HepG2 (cell line): ENCODE measurements around the gene PPP1R9B. TPM values are rescaled to one million over a fixed set of nuclear protein-coding genes. Genes with fewer than 3 reads are reported as not detected.
A peak's percentile ranks its signal among the peaks of the same experiment; 100 is the strongest.

Experiments used
- ARID3A ChIP-seq: IDR thresholded peaks from 2 replicates; pipeline ENCODE4 v1.6.1; 2012; ENCODE audit warnings: low read depth, low read length, improper control_type of control experiment
- JARID2 ChIP-seq: sonication (generic); formaldehyde crosslinking; IDR thresholded peaks from 2 replicates; pipeline ENCODE4 v1.8.1; 2023; ENCODE audit warnings: missing genetic modification reagents, inconsistent platforms; ENCODE audit not compliant: insufficient replicate concordance
- KDM2A ChIP-seq: sonication (generic); formaldehyde crosslinking; IDR thresholded peaks from 2 replicates; pipeline ENCODE4 v1.4.0; 2020; ENCODE audit warnings: low read depth, missing genetic modification reagents, borderline replicate concordance
- KMT2B ChIP-seq: IDR thresholded peaks from 2 replicates; pipeline ENCODE4 v1.6.1; 2016; ENCODE audit warnings: missing genetic modification reagents, missing compliant biosample characterization
- MXD4 ChIP-seq: IDR thresholded peaks from 2 replicates; pipeline ENCODE4 v1.6.1; 2016; ENCODE audit warnings: mild to moderate bottlenecking, missing biosample characterization, missing genetic modification reagents
- POLR2A ChIP-seq, 2 experiments: IDR thresholded peaks; 2 replicates each; pipeline ENCODE4 v1.6.1; 2011; ENCODE audit warnings: low read depth in 2 of 2, low read length in 2 of 2, mild to moderate bottlenecking in 1 of 2, moderate library complexity in 1 of 2; ENCODE audit not compliant: insufficient read depth in 1 of 2
- PPARG ChIP-seq: conservative IDR thresholded peaks from 2 replicates; pipeline ENCODE4 v1.6.1; 2016; ENCODE audit warnings: missing biosample characterization, missing genetic modification reagents
- RBM22 ChIP-seq: fragments of 200-400 bp; formaldehyde crosslinking; optimal IDR thresholded peaks from 2 replicates; pipeline ENCODE3; 2017; ENCODE audit warnings: mild to moderate bottlenecking, low read length, moderate library complexity
- SMC3 ChIP-seq: IDR thresholded peaks from 2 replicates; pipeline ENCODE4 v1.6.1; 2011; ENCODE audit warnings: low read length, improper control_type of control experiment
- TGIF2 ChIP-seq: IDR thresholded peaks from 2 replicates; pipeline ENCODE4 v1.6.1; 2016; ENCODE audit warnings: control low read depth, missing compliant biosample characterization
- TRAFD1 ChIP-seq: sonication (generic); formaldehyde crosslinking; IDR thresholded peaks from 2 replicates; pipeline ENCODE4 v1.5.1; 2020; ENCODE audit warnings: missing genetic modification reagents, mild to moderate bottlenecking, borderline replicate concordance
- ZFP62 ChIP-seq: sonication (generic); formaldehyde crosslinking; IDR thresholded peaks from 2 replicates; pipeline ENCODE4 v1.4.0; 2020; ENCODE audit warnings: missing genetic modification reagents
- ZFY ChIP-seq: sonication (generic); formaldehyde crosslinking; IDR thresholded peaks from 2 replicates; pipeline ENCODE4 v1.4.0; 2020; ENCODE audit warnings: missing genetic modification reagents
- ZNF3 ChIP-seq: IDR thresholded peaks from 2 replicates; pipeline ENCODE4 v1.7.0; 2017; ENCODE audit warnings: inconsistent platforms
- ZNF331 ChIP-seq: sonication (generic); formaldehyde crosslinking; IDR thresholded peaks from 2 replicates; pipeline ENCODE4 v1.4.0; 2020; ENCODE audit warnings: missing genetic modification reagents
- ZNF431 ChIP-seq: sonication (generic); formaldehyde crosslinking; IDR thresholded peaks from 2 replicates; pipeline ENCODE4 v1.9.0; 2022; ENCODE audit warnings: missing genetic modification reagents, low read depth, mild to moderate bottlenecking, borderline replicate concordance
- ZNF597 ChIP-seq: sonication (generic); formaldehyde crosslinking; IDR thresholded peaks from 2 replicates; pipeline ENCODE4 v1.5.0; 2020; ENCODE audit warnings: missing genetic modification reagents
- ZNF598 ChIP-seq: sonication (generic); formaldehyde crosslinking; IDR thresholded peaks from 2 replicates; pipeline ENCODE4 v1.5.1; 2020; ENCODE audit warnings: mild to moderate bottlenecking, missing genetic modification reagents, borderline replicate concordance
- ZNF703 ChIP-seq: sonication (generic); formaldehyde crosslinking; IDR thresholded peaks from 2 replicates; pipeline ENCODE4 v1.5.1; 2020; ENCODE audit warnings: missing genetic modification reagents, mild to moderate bottlenecking, moderate library complexity, borderline replicate concordance
- ZNF713 ChIP-seq: sonication (generic); formaldehyde crosslinking; IDR thresholded peaks from 2 replicates; pipeline ENCODE4 v1.4.0; 2020; ENCODE audit warnings: mild to moderate bottlenecking, missing genetic modification reagents
- ZNF749 ChIP-seq: sonication (generic); formaldehyde crosslinking; IDR thresholded peaks from 2 replicates; pipeline ENCODE4 v1.8.0; 2022; ENCODE audit warnings: mild to moderate bottlenecking, missing genetic modification reagents, moderate library complexity, borderline replicate concordance
- polyA plus RNA-seq, 8 experiments: library from polyadenylated mRNA; depleted of rRNA in 3 of 8; stranded (reverse) in 7 of 8; unstranded in 1 of 8; fragments of >200 nt; fragmentation: Illumina TruSeq in 4 of 8; extraction: Trizol in 4 of 8; gene quantifications; 2 replicates each; pipeline versions ENCODE4 v1.2.1 to v1.2.3, GENCODE V29; 2011 to 2016; ENCODE audit warnings: low read depth in 4 of 8, missing spikeins in 1 of 8, mixed read lengths in 1 of 8; ENCODE audit not compliant: insufficient read depth in 1 of 8
- total RNA-seq, 5 experiments: library from RNA; depleted of rRNA; stranded (reverse); fragments of >200 nt; fragmentation: Illumina TruSeq; extraction: Trizol; gene quantifications; 2 replicates each; pipeline ENCODE4 v1.2.3, GENCODE V29; 2016; ENCODE audit warnings: low read depth in 1 of 5
- TF ChIP-seq, protein P1 (sequence below): sonication (generic); formaldehyde crosslinking; IDR thresholded peaks from 2 replicates; pipeline ENCODE4 v1.4.0; 2020; ENCODE audit warnings: mild to moderate bottlenecking, missing genetic modification reagents

Gene PPP1R9B
- total and polyA plus RNA-seq, 2 of the 13 experiments (the other 11 are each of a cell fraction or from before 2014, with no cell fraction given): 9.4 to 15.8 TPM

- TF ChIP-seq KDM2A (CRISPR knock-in tag) (no peak), ZNF703 (CRISPR knock-in tag) (no peak), ZNF431 (no peak), RBM22 (no peak), ARID3A (no peak), MXD4 (0 out of 2 replicates have a peak, but pooled peaks have one; percentile 3), ZNF331 (no peak), ZFP62 (no peak), ZNF713 (CRISPR knock-in tag) (no peak), ZFY (no peak), KMT2B (CRISPR knock-in tag) (no peak), JARID2 (CRISPR knock-in tag) (no peak), ZNF749 (CRISPR knock-in tag) (no peak), TRAFD1 (CRISPR knock-in tag) (peak; percentile 84; the same call in 1 of the 2 replicates), POLR2A (IDR thresholded peaks at IDR 0.05; ENCODE audit: insufficient read depth in 1 of 2, low read depth in 2 of 2, low read length in 2 of 2) (0 out of 4 replicates have a peak, but pooled peaks of 1 of the 2 experiments have one; percentile 17), SMC3 (no peak), ZNF3 (CRISPR knock-in tag) (no peak), ZNF597 (CRISPR knock-in tag) (no peak), TGIF2 (CRISPR knock-in tag) (no peak), ZNF598 (no peak), PPARG (CRISPR knock-in tag) (peak; percentile 44; the same call in 1 of the 2 replicates)
- TF ChIP-seq, protein P1, sequence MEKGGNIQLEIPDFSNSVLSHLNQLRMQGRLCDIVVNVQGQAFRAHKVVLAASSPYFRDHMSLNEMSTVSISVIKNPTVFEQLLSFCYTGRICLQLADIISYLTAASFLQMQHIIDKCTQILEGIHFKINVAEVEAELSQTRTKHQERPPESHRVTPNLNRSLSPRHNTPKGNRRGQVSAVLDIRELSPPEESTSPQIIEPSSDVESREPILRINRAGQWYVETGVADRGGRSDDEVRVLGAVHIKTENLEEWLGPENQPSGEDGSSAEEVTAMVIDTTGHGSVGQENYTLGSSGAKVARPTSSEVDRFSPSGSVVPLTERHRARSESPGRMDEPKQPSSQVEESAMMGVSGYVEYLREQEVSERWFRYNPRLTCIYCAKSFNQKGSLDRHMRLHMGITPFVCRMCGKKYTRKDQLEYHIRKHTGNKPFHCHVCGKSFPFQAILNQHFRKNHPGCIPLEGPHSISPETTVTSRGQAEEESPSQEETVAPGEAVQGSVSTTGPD (CRISPR knock-in tag): no peak
Observed at GRCh38 chr17:50101346-50102163, 48.9 kb downstream of the PPP1R9B start (continued).
